DMS79 (cell line): ENCODE results near the gene IL1RL2.

Experiments used
- DNase-seq: peaks from one replicate; lab custom pipeline; 2025; lab: John Stamatoyannopoulos, UW

IL1RL2 gene

DNA sequence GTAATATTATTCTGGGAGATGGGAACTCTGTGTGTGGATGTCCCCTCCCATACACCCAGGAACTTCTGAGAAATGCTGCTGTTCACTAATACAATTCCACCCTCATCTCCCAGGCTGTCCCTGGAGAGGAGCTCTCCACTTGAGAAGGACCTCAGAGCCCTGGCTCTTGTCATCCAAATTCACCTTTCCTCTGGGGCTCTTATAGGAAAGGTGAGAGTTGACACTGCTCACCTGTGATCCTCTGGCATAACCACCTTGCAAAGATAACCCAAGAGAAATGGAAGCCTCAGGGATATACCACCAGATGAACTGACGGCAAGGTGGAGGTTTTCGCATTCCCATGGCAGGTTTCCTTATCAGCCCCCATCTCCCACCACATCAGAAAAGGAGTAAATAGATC is 52.0 kb downstream of the IL1RL2 start:
- no peak for DNase-seq

DNA sequence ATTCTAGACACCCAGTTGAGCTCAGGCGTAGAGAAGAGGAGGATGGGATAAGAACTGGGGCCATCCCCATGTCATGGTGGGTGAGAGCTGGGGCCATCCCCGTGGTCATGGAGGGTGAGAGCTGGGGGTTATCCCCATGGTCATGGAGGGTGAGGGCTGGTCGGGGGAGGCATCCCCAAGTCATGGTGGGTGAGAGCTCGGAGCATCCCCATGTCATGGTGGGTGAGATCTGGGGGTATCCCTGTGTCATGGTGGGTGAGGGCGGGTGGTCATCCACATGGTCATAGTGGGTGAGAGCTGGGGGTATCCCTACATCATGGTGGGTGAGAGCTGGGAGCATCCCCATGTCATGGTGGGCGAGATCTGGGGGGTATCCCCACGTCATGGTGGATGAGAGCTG is 52.5 kb downstream of the IL1RL2 start:
- DNase-seq, result no peak

DNA sequence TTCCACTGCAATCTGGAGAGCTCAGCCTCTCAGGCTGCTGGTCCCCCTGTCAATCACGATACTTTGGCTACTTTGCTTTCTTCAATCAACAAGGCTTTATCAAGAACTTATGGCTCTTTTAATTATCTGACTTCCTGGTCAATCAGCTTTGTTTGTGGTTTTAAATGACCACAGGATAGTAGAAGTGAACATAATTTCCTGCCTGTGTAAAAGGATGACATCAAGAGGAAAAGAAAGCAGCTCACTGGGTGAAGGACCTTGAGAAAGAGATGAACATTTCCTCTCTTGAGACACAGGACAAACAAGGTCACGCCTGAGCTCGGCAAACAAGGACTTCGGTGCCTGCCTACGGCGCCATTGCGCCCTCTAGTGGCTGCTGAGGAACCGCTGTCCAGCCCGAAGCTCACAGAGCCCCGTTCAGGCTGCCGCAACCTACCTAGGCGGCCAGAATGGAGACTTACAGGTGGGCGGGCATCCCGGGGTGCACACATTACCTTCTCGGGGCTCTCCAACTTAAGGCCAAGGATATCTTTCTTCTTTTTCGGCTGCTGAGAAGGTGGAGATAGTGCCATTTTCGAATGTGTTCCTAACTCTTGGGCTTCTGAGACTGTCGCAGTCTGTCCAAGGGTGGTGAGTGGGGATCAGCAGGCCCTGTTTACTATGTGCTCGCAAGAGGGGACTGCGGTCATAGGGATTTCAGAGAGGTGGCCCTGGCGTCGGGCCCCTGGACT is 54.0 kb downstream of the IL1RL2 start:
- DNase-seq, result peak; percentile 16

GRCh38 chr2:102241616-102242305 is 54.9 kb downstream of the IL1RL2 start:
- no peak for DNase-seq

GRCh38 chr2:102245266-102246151 is 58.7 kb downstream of the IL1RL2 start:
- no peak for DNase-seq

GRCh38 chr2:102250278-102250821 is 63.5 kb downstream of the IL1RL2 start:
- DNase-seq, result no peak

- DNase-seq, result no peak
These were observed 64.4 kb downstream of the IL1RL2 start for GRCh38 chr2:102251042-102251848.

DNA sequence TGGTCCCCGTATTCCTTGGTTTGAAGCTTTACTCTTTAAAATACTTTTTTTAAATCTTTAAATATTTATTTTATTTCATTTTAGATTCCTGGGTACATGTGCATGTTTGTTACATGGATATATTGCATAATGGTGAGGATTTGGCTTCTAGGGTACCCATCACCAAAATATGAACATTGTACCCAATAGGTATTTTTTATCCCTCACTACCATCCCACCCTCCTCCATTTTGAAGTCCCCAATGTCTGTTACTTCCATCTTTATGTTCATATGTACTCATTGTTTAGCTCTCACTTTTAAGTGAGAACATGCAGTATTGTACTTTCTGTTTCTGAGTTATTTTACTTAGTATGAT is 65.0 kb downstream of the IL1RL2 start:
- no peak for DNase-seq

DNA sequence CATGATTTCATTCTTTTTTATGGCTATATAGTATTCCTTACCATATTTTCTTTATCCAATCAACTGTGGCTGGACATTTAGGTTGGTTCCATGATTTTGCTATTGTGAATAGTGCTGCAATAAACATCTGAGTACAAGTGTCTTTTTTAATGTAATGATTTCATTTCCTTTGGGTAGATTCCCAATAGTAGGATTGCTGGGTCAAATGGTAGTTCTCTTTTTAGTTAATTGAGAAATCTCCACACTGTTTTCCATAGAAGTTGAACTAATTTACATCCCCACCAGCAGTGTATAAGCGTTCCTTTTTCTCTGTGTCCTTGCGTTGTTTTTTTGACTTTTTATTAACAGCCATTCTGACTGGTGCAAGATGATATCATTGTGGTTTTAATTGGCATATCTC is 65.4 kb downstream of the IL1RL2 start:
- DNase-seq, result no peak

DNA sequence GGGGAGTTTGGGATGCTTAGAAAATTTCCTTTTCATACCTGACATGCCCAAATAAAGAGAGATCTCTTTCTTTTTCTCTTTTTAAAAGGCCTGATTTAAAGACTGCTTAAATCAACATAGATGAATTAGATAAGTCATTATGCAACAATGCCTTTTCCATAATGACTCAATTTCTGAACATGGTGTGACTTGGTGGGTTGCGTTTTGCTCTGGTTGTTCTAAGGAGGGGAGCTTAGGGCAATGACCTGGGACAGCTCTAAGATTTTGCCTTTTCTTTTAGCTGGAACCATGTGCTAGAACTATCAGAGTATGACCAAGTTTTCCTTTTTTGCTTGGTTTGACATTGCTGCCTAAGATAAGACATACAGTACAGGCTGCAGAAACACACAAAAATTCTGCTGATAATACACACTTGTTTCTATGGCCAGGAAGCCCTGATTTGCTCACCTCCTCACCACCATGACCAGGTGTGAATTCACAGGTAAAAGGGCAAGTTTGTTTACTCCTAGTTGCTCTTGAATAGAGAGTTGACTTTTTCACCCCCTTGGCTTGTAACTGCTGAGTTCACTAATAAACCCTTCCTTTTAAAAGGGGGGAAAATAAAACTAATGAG is 66.4 kb downstream of the IL1RL2 start:
- DNase-seq, result no peak

GRCh38 chr2:102253753-102254150 is 66.9 kb downstream of the IL1RL2 start:
- DNase-seq, result no peak

DNA sequence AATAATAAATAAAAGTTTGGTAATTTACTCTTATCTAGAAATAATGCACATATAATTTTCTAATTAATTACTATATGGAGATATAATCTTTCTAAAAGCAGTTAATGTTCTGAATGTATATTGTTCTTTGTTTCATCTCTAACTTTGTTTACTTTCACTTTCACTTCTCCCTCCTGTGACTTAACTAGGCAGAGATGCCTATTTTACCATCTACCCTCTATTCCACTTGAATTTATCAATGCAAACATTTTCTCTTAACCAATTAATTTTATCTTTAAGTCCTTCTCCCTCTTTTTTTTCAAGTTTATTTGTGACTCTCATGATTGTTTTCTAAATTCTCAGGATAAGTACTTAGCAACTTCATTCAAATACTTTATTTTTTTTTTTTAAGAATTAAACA is 69.5 kb downstream of the IL1RL2 start:
- no peak for DNase-seq

GRCh38 chr2:102256874-102257462 is 70.1 kb downstream of the IL1RL2 start:
- no peak for DNase-seq

GRCh38 chr2:102258025-102258385 is 71.2 kb downstream of the IL1RL2 start:
- DNase-seq, result no peak

DNA sequence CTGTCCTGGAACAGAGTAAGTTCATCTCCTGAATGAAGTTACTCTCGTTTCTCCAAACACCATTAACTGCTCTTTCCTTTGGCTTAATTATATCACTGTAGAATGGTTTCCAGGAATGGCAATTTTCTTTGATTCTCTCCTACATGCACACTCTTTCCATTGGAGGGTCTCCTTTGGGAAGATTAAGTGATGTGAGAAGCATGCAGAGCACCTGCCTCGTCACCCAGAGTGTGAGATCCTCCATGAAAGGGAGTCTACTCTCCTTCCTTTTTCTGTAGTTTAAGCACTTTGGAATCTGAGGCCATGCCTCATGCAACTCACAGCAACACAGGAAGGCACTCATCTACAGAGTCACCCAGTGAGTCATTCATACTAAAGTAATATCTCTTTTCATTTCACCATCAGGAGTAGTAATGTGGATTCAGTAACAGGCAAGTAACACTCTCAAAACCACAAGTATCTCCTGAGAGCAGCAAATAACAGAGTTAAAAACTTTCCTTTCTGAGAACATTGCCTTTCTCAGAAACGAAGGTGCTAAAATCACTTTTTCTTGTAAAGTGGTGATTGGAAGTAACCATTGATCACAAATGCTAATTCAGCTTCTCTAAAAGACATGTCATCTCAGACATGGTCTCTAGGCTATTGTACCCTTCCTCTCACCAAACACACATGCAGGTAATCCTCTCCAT is 71.7 kb downstream of the IL1RL2 start:
- DNase-seq, result no peak

DNA sequence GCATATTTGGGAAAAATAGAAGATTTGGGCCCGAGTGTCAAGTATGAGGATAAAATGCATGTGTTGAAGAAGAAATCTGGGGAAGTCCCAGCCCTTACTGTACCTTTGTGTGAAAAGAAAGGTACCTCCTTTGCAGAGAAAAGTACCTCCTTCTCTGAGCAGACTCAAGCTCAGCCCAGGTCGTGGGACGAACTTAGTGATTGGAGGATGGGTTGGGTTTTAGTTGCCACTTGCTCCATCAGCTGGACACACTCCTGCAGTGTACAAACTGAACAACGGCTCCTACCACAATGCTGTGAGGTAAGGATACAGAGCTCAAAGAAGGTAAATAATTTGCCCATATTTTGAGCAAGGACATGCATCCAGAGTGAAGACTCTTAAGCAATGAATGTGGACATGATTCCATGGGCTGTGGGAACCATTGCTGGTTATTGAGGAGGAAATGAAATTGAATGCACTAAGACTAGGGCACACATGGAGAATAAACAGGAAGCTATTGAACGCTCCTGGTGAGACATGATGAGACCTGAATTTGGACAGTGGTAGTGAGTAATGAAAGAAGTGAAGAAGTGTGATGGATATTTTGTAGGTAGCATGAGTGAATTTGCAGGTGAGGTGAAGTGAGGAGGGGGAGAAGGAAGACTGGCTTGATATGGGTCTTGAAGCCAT is 74.8 kb downstream of the IL1RL2 start:
- no peak for DNase-seq

- DNase-seq, result no peak
These were observed 75.7 kb downstream of the IL1RL2 start for GRCh38 chr2:102262216-102263129.

DNA sequence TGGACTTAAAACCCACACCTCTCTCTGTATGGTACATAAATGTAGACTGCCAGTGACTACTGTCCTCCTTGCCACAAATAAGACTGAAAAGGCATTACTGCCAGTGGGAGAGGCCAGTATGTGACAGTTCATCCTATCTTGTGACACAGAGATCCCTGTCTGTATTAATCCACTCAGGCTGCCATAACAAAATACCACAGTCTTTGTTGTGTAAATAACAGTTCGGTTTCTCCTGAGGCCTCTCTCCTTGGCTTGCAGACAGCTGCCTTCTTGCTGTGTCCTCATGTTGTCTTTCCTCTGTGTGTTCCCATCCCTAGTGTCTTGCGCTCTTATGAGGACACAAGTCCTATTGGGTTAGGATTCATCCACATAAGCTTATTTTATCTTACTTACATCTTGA is 78.1 kb downstream of the IL1RL2 start:
- no peak for DNase-seq

DNA sequence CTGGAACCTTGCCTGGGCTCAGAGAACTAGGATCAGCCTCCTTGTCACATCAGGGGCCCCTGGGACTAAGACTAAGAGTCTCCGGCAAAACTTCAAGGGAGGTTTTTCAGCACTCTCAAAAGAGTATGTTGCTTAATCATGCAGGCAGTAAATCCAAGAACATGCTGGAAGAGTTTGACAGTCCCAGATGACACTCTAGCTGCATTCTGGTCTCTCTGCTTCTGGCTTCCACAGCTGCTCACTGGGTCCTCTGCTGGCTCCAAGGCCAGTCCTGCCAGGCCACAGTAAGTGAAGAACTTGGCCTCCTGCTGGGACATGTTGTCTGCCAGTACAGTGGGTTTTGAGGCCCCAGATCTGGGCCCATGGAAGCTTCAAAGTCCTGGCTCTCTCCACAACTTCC is 79.4 kb downstream of the IL1RL2 start:
- no peak for DNase-seq
